ENCODE measurements around the gene TDRKH. TPM values are rescaled to one million over a fixed set of nuclear protein-coding genes. Genes with fewer than 3 reads are reported as not detected.

TDRKH gene
- total and polyA plus RNA-seq, 2 of the 13 experiments (the other 11 are each of a cell fraction or from before 2014, with no cell fraction given): 3.9 to 5.4 TPM

DNA sequence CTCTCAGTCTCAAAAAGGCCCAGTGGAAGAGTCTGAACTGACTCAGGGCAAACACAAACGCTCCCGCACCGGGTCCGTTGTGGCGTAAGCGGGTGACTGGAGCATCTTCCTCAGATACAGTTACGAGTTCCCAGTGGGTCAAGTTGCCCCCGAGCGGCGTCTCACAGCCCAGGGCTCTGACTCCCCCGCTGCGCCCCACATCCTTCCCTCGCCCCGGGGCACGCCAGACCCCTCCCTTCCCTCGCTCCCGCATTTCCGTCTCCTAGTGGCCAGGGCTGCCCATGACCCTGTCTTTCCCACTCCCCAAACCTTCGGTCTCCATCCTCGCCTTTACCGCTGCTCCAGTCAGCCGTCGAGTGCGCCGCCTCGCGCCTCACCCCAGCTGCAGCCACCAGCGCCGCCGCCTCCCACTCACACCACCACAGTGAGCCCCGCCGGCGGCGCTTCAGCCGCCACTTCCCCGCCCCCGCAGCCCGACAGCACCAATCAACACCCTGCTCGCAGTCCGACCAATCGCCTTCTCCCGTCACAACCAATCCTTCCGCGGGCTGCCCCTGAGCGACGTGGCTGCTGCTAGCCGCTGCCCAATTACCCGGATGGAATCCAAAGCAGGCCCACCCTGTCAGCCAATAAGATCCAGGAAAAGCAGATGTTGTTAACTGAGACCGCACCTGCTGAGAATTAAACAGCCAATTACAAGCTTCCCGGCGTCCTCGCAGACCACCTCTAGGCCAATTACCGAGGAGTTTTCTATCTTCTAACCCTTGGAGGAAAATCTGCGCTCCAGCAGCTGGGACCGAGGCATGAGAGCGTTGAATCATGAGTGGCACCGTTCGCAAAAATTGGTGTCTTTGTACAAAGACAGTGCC is at the start of gene TDRKH (continued):
- TF ChIP-seq MAX (IDR thresholded peaks at IDR 0.05) (peak; percentile 96), SIX1 (CRISPR knock-in tag; IDR thresholded peaks at IDR 0.05; ENCODE audit: borderline replicate concordance) (0 out of 2 replicates have a peak, but pooled peaks have one; percentile 15), PRMT3 (CRISPR knock-in tag; IDR thresholded peaks at IDR 0.05; ENCODE audit: borderline replicate concordance, low read depth) (no peak), EP300 (IDR thresholded peaks at IDR 0.05; ENCODE audit: low read depth in 2 of 2, low read length in 2 of 2) (0 out of 4 replicates have a peak, but pooled peaks of 1 of the 2 experiments have one; percentile 1), EP300 (CRISPR knock-in tag; IDR thresholded peaks at IDR 0.05; ENCODE audit: borderline replicate concordance) (peak; percentile 32; the same call in 1 of the 2 replicates), ISX (CRISPR knock-in tag; conservative IDR thresholded peaks at IDR 0.05) (no peak), ZNF605 (CRISPR knock-in tag; IDR thresholded peaks at IDR 0.05) (peak; percentile 95), GATAD2A (CRISPR knock-in tag; IDR thresholded peaks at IDR 0.05) (peak; percentile 26; the same call in 1 of the 2 replicates), ERF (CRISPR knock-in tag; IDR thresholded peaks at IDR 0.05) (peak; percentile 72), BORCS8-MEF2B (CRISPR knock-in tag; IDR thresholded peaks at IDR 0.05) (peak; percentile 79; the same call in 1 of the 2 replicates), CBFB (CRISPR knock-in tag; IDR thresholded peaks at IDR 0.05) (peak; percentile 50; the same call in 1 of the 2 replicates), TSC22D2 (CRISPR knock-in tag; IDR thresholded peaks at IDR 0.05; ENCODE audit: borderline replicate concordance) (peak; percentile 77; the same call in 1 of the 2 replicates), MIXL1 (CRISPR knock-in tag; IDR thresholded peaks at IDR 0.05) (peak; percentile 83), ZNF879 (CRISPR knock-in tag; IDR thresholded peaks at IDR 0.05) (0 out of 2 replicates have a peak, but pooled peaks have one; percentile 21), SMAD3 (CRISPR knock-in tag; IDR thresholded peaks at IDR 0.05) (0 out of 2 replicates have a peak, but pooled peaks have one; percentile 21), ZFAT (CRISPR knock-in tag; conservative IDR thresholded peaks at IDR 0.05) (no peak), PITX1 (CRISPR knock-in tag; IDR thresholded peaks at IDR 0.05) (peak; percentile 77), SYNCRIP (IDR thresholded peaks at IDR 0.05; ENCODE audit: insufficient read depth, low read depth, low read length) (no peak), HMG20B (CRISPR knock-in tag; conservative IDR thresholded peaks at IDR 0.05) (peak; percentile 99), ZNF703 (CRISPR knock-in tag; IDR thresholded peaks at IDR 0.05; ENCODE audit: borderline replicate concordance) (no peak; the same call in 1 of the 2 replicates), ZNF580 (CRISPR knock-in tag; IDR thresholded peaks at IDR 0.05; ENCODE audit: borderline replicate concordance, low read depth) (peak; percentile 77), DR1 (CRISPR knock-in tag; IDR thresholded peaks at IDR 0.05) (peak; percentile 21; the same call in 1 of the 2 replicates)
- TF ChIP-seq, protein P1, sequence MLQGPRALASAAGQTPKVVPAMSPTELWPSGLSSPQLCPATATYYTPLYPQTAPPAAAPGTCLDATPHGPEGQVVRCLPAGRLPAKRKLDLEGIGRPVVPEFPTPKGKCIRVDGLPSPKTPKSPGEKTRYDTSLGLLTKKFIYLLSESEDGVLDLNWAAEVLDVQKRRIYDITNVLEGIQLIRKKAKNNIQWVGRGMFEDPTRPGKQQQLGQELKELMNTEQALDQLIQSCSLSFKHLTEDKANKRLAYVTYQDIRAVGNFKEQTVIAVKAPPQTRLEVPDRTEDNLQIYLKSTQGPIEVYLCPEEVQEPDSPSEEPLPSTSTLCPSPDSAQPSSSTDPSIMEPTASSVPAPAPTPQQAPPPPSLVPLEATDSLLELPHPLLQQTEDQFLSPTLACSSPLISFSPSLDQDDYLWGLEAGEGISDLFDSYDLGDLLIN (CRISPR knock-in tag; IDR thresholded peaks at IDR 0.05; ENCODE audit: borderline replicate concordance): no peak; the same call in 1 of the 2 replicates
- TF ChIP-seq, protein P2, sequence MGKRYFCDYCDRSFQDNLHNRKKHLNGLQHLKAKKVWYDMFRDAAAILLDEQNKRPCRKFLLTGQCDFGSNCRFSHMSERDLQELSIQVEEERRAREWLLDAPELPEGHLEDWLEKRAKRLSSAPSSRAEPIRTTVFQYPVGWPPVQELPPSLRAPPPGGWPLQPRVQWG (CRISPR knock-in tag; IDR thresholded peaks at IDR 0.05; ENCODE audit: borderline replicate concordance, low read depth): no peak
- TF ChIP-seq, protein P3, sequence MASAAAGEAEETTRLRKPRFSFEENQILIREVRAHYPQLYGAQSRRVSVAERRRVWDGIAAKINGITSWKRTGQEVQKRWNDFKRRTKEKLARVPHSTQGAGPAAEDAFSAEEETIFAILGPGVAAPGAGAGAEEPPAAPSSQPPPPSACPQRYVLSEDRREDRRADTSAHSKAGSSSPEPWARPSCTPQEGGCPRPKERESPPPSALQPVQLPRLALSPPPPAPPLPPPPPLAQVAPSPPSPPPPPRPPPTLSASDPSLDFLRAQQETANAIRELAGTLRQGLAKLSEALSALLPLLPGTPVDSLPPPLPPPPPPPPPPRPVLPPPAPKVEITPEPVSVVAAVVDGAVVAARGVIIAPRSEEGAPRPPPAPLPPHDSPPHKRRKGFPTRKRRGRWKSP (CRISPR knock-in tag; IDR thresholded peaks at IDR 0.05): peak; percentile 79
- TF ChIP-seq, protein P4, sequence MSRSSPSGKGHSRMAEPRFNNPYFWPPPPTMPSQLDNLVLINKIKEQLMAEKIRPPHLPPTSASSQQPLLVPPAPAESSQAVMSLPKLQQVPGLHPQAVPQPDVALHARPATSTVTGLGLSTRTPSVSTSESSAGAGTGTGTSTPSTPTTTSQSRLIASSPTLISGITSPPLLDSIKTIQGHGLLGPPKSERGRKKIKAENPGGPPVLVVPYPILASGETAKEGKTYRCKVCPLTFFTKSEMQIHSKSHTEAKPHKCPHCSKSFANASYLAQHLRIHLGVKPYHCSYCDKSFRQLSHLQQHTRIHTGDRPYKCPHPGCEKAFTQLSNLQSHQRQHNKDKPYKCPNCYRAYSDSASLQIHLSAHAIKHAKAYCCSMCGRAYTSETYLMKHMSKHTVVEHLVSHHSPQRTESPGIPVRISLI (CRISPR knock-in tag; IDR thresholded peaks at IDR 0.05; ENCODE audit: borderline replicate concordance): no peak
